Calu3 (cell line): Measurements from ENCODE around the gene PDCD7. TPM values are rescaled to one million over a fixed set of nuclear protein-coding genes. Genes with fewer than 3 reads are reported as not detected.

Experiments used
- BruUV-seq: library from RNA; stranded (reverse); fragments of 400-500 nt; replicated peaks from 2 replicates; lab custom pipeline; 2021; lab: Mats Ljungman, UMichigan
- CTCF ChIA-PET: fragments of 300-600 bp; sonication (Branson Sonifier 250); formaldehyde crosslinking; loops from one replicate; lab custom pipeline; 2022; ENCODE audit warnings: antibody characterized with exemption; lab: Charles Lee
- DNase-seq: peaks from one replicate; pipeline ENCODE4 v3.0.0; 2022
- H3K27ac Mint-ChIP-seq: one replicate; pipeline ENCODE4 v1.8.0; 2022; ENCODE audit warnings: mixed read lengths; ENCODE audit not compliant: unreplicated experiment
- H3K27me3 Mint-ChIP-seq: one replicate; pipeline ENCODE4 v1.8.0; 2022; ENCODE audit warnings: mixed read lengths; ENCODE audit not compliant: unreplicated experiment
- H3K36me3 Mint-ChIP-seq: one replicate; pipeline ENCODE4 v1.8.0; 2022; ENCODE audit warnings: mild to moderate bottlenecking, moderate library complexity, mixed read lengths; ENCODE audit not compliant: insufficient read depth, unreplicated experiment
- H3K4me1 Mint-ChIP-seq: one replicate; pipeline ENCODE4 v1.8.0; 2022; ENCODE audit warnings: mild to moderate bottlenecking, low read depth, mixed read lengths; ENCODE audit not compliant: unreplicated experiment
- H3K4me3 Mint-ChIP-seq: one replicate; pipeline ENCODE4 v1.8.0; 2022; ENCODE audit warnings: mild to moderate bottlenecking, low read depth, moderate library complexity, mixed read lengths; ENCODE audit not compliant: unreplicated experiment
- H3K9me3 Mint-ChIP-seq: one replicate; pipeline ENCODE4 v1.8.0; 2022; ENCODE audit warnings: low read depth, mixed read lengths; ENCODE audit not compliant: unreplicated experiment
- CTCF ChIP-seq: fragments of 200-600 bp; IDR thresholded peaks from one replicate; pipeline ENCODE4 v1.8.0; 2022; ENCODE audit warnings: antibody characterized with exemption; ENCODE audit not compliant: unreplicated experiment
- intact Hi-C: fragments of 100-400 bp; cut with micrococcal nuclease; formaldehyde crosslinking; loops from one replicate; pipeline ENCODE4 v1.10.0; 2022; ENCODE audit not compliant: unreplicated experiment
- total RNA-seq: library from RNA; stranded (reverse); gene quantifications from 2 replicates; pipeline ENCODE4 v1.2.3, GENCODE V29; 2022

PDCD7 gene
- total RNA-seq, 1 experiment from 2014 or later = 26.4 TPM

DNA sequence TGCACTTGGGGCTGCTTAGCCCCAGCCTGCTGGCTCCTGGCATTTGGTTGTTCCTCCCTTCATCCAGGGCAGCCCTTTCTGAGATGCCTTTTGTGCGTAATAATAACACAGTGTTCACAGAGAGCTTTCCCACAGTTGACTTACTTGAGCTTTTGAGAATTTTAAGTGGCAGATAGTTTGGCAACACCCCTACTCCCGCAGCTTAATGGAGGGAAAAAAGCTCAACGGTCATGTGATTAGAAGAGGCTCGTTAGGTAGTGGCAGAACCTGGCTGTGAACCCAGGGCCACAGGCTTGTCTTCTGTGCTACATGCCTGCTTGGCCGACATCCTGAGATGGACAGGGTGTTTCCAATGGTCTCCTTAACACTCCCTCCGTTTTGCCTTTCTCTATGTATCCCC, 52.3 kb downstream of the PDCD7 start:
- H3K27me3 Mint-ChIP-seq = peaks cover 58% of the 10 kb centered on the region
- CTCF ChIA-PET = no interaction called here
- intact Hi-C loops = no loop called here

GRCh38 chr15:65079580-65079979, 54.0 kb downstream of the PDCD7 start:
- TF ChIP-seq CTCF = no peak
- peaks cover 45% of the 10 kb centered on the region for H3K27me3 Mint-ChIP-seq
- H3K36me3 Mint-ChIP-seq = no peaks in the 10 kb centered on the region
- no peaks in the 10 kb centered on the region for H3K9me3 Mint-ChIP-seq
- intact Hi-C loops = loop anchor here (2.0 kb wide), 2 partner anchors 25 to 47 kb away; no protein-coding TSS in a partner anchor
- H3K27ac Mint-ChIP-seq = no peak overlapping the region
- DNase-seq = no peak
- BruUV-seq = no TSS peak
- H3K4me3 Mint-ChIP-seq = no peak overlapping the region
- peaks cover 13% of the 10 kb centered on the region for H3K4me1 Mint-ChIP-seq
- CTCF ChIA-PET = interaction anchor here (1.8 kb wide), 1 partner anchor 22 kb away, joined by 5 read pairs; no protein-coding TSS in a partner anchor

More for the DNA sequence above, 52.3 kb downstream of the PDCD7 start:
- Mint-ChIP-seq H3K9me3 (no peaks in the 10 kb centered on the region), H3K4me3 (no peak overlapping the region), H3K36me3 (no peaks in the 10 kb centered on the region), H3K4me1 (peaks cover 13% of the 10 kb centered on the region), H3K27ac (no peak overlapping the region)
- no TSS peak for BruUV-seq
- no peak for DNase-seq
- TF ChIP-seq CTCF = no peak

- H3K27me3 Mint-ChIP-seq = peaks cover 29% of the 10 kb centered on the region
- no peak overlapping the region for H3K27ac Mint-ChIP-seq
- H3K36me3 Mint-ChIP-seq = no peaks in the 10 kb centered on the region
- no peak overlapping the region for H3K4me3 Mint-ChIP-seq
- DNase-seq = peak; percentile 84
- intact Hi-C loops = loop anchor here (2.0 kb wide), 2 partner anchors 23 to 45 kb away; no protein-coding TSS in a partner anchor
- no TSS peak for BruUV-seq
- CTCF ChIA-PET = interaction anchor here (0.6 to 2.2 kb wide), 5 partner anchors 9 to 44 kb away, joined by 3 to 10 read pairs (median 5); no protein-coding TSS in a partner anchor
- peak; percentile 73 for TF ChIP-seq CTCF
- H3K9me3 Mint-ChIP-seq = no peaks in the 10 kb centered on the region
- H3K4me1 Mint-ChIP-seq = peaks cover 11% of the 10 kb centered on the region
Measured at GRCh38 chr15:65077981-65078352, 55.6 kb downstream of the PDCD7 start.

- no peaks in the 10 kb centered on the region for H3K9me3 Mint-ChIP-seq
- peaks cover 23% of the 10 kb centered on the region for H3K27me3 Mint-ChIP-seq
- intact Hi-C loops = no loop called here
- DNase-seq = no peak
- H3K27ac Mint-ChIP-seq = no peak overlapping the region
- TF ChIP-seq CTCF = no peak
- no peak overlapping the region for H3K4me3 Mint-ChIP-seq
- CTCF ChIA-PET = interaction anchor here (2.2 kb wide), 1 partner anchor 43 kb away, joined by 6 read pairs; no protein-coding TSS in a partner anchor
- no peaks in the 10 kb centered on the region for H3K36me3 Mint-ChIP-seq
- H3K4me1 Mint-ChIP-seq = peaks cover 6% of the 10 kb centered on the region
- BruUV-seq = no TSS peak
Measured at GRCh38 chr15:65077291-65077980, 56.2 kb downstream of the PDCD7 start.
